ENCODE data around the gene ADAMTSL5. TPM values are rescaled to one million over a fixed set of nuclear protein-coding genes. Genes with fewer than 3 reads are reported as not detected.

ADAMTSL5 gene
- total RNA-seq, 3 donors from 2014 or later, result 2.7 to 3.5 (median 3.3) TPM

DNA sequence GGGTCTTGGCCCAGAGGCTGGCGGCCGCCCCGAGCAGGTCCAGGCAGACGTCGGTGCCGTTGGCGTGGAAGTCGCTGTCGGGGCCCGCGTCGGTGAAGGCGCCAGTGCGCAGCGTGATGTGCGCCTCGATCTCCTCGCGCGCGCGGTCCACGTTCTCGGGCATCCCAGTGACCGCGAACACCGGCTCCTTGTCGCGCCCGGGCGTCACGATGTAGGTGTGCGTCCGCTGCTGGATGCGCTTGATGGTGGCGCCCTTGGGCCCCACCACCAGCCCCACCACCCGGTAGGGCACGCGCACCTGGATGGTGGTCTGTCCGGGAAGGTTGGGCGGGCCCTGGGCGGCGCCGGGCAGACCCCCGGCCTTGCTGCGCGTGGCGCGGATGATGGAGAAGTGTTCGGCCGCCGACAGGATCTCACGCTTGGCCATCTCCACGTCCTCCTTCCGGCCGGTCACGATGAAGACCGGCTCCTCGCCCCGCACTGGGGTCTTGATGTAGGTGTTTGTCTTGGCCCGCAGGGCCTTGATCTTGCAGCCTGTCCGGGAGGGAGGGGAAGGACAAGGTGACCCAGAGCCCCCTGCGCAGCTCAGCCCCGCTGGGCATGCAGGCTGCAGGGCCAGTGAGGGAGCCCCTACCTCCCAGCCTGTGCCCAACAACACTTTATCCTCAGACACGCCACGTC, 43.7 kb upstream of the ADAMTSL5 start:
- intact Hi-C loops (cut with DNase I, micrococcal nuclease), result no loop called here
- DNase-seq, result no peak
- H3K9me3 ChIP-seq, result no peaks in the 10 kb centered on the region
- no peak for ATAC-seq
- H3K4me3 ChIP-seq, result no peak overlapping the region
- H3K4me1 ChIP-seq (ENCODE audit: low read depth), result no peaks in the 10 kb centered on the region
- no peaks in the 10 kb centered on the region for H3K36me3 ChIP-seq (ENCODE audit: low read depth)
- no peak for TF ChIP-seq CTCF (IDR thresholded peaks at IDR 0.05)

- H3K9me3 ChIP-seq, result no peaks in the 10 kb centered on the region
- no peaks in the 10 kb centered on the region for H3K36me3 ChIP-seq (ENCODE audit: low read depth)
- intact Hi-C loops (cut with DNase I, micrococcal nuclease), result no loop called here
- H3K4me3 ChIP-seq, result no peak overlapping the region
- DNase-seq, result no peak
- no peak for ATAC-seq
- TF ChIP-seq CTCF (IDR thresholded peaks at IDR 0.05), result no peak
- no peaks in the 10 kb centered on the region for H3K4me1 ChIP-seq (ENCODE audit: low read depth)
Measured at GRCh38 chr19:1555487-1556389, 42.9 kb upstream of the ADAMTSL5 start.

DNA sequence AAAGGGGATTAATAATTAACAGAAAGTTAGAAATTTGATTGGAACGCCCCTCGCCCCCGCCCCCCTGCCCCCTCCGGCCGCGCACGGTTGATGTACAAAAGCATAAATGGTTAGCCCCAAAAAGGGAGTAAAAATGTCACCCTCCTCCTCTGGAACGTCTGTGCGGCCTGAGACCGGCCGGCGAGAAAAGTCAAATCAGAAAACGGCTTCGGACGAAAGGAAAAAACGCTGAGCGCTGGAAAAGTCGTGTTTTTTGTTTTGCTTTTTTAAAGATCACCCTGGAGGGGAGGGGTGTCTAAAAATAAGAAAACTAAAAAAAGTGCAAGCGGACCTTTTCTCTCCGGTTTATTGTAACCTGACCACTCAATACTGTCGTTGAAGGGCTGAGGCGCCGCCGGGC, 42.1 kb upstream of the ADAMTSL5 start:
- intact Hi-C loops (cut with DNase I, micrococcal nuclease), result no loop called here
- ATAC-seq (no peak), DNase-seq (no peak)
- Histone ChIP-seq H3K36me3 (ENCODE audit: low read depth) (no peaks in the 10 kb centered on the region), H3K9me3 (no peaks in the 10 kb centered on the region), H3K4me3 (no peak overlapping the region), H3K4me1 (ENCODE audit: low read depth) (no peaks in the 10 kb centered on the region)
- no peak for TF ChIP-seq CTCF (IDR thresholded peaks at IDR 0.05)

DNA sequence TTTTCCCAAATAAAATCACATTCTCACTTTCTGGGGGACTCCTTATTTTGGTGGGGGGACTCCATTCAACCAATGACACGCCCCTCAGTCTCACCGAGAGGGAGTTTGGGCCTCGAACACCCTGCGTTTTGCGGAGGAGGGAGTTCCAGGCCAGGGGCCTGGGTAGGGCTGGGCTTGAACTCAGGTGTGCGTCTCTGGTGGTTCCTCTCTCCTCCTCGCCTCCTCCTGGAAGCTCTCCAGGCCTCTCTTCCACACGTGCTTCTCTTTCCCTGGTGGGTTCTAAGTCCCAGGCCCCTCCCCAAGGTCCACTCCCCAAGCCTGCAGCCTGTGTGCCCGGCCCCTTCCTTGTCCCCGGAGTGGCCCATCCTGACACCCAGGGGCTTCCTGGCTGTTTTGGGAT, 40.6 kb upstream of the ADAMTSL5 start:
- no peak for TF ChIP-seq CTCF (IDR thresholded peaks at IDR 0.05)
- DNase-seq (no peak), ATAC-seq (no peak)
- H3K4me1 ChIP-seq (ENCODE audit: low read depth), result no peaks in the 10 kb centered on the region
- H3K9me3 ChIP-seq, result no peaks in the 10 kb centered on the region
- intact Hi-C loops (cut with DNase I, micrococcal nuclease), result no loop called here
- H3K4me3 ChIP-seq, result no peak overlapping the region
- no peaks in the 10 kb centered on the region for H3K36me3 ChIP-seq (ENCODE audit: low read depth)

DNA sequence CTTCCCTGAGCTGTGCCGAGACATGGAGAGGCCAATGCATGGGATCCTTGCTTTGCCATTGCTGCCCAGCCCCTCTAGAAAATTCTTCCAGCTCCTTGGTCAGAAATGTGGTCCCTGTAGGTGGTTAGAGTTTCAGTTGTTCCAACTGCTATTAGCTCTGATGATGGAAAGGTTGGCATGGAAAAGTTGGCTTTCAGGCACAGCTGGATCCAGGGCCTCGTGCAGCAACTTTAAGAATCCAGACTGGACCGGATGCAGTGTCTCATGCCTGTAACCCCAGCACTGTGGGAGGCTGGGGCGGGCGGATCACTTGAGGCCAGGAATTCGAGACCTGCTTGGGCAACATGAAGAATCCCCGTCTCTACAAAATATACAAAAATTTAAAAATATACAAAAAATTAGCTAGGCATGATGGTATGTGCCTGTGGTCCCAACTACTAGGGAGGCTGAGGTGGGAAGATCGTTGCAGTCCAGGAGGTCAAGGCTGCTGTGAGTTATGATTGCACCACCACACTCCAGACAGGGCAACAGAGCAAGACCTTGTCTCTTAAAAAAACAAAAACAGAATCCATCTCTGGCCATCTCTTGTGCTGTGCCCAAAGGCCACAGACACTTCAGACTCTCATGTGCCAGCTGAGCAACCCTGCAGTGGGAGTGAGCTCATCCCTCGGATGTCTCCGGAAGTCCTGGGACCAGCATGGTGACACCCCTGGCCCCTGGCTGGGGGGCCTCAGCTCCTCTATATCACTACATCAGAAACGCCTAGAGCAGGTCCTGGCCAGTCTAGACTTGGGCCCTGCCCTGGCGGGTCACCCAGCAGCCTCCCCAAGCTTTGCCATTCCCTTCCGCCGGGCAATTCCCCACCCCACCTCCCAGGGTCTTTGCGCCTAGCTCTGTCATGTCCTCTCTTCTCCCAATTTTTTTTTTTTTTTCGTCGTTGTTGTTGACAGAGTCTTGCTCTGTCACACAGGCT, 38.5 kb upstream of the ADAMTSL5 start:
- TF ChIP-seq CTCF (IDR thresholded peaks at IDR 0.05), result no peak
- H3K4me1 ChIP-seq (ENCODE audit: low read depth), result no peaks in the 10 kb centered on the region
- H3K36me3 ChIP-seq (ENCODE audit: low read depth), result no peaks in the 10 kb centered on the region
- H3K9me3 ChIP-seq, result no peaks in the 10 kb centered on the region
- ATAC-seq (no peak), DNase-seq (no peak)
- H3K4me3 ChIP-seq, result no peak overlapping the region
- intact Hi-C loops (cut with DNase I, micrococcal nuclease), result no loop called here

Data from mucosa of descending colon (tissue), 3 donors.